ENCODE measurements around the gene VIL1.

Gene VIL1

DNA sequence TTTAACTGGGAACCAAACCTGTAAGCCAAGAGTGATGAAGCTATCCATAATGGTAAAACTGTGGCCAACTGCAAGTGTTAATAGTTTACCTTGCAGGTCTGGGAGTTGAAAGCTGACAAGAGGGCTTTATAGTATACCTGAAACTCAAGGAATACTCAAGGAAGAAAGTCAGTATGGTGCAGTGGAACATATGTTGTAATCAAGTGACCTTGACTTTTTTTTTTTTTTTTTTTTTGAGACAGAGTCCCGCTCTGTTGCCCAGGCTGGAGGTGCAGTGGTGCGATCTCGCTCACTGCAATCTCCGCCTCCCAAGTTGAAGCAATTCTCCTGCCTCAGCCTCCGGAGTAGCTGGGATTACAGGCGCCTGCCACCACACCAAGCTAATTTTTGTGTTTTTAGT lies 27.6 kb downstream of the VIL1 start:
- DNase-seq: no peak

GRCh38 chr2:218447072-218447471 lies 28.1 kb downstream of the VIL1 start:
- no peak for DNase-seq

GRCh38 chr2:218448934-218449333 lies 30.0 kb downstream of the VIL1 start:
- no peak for DNase-seq

DNA sequence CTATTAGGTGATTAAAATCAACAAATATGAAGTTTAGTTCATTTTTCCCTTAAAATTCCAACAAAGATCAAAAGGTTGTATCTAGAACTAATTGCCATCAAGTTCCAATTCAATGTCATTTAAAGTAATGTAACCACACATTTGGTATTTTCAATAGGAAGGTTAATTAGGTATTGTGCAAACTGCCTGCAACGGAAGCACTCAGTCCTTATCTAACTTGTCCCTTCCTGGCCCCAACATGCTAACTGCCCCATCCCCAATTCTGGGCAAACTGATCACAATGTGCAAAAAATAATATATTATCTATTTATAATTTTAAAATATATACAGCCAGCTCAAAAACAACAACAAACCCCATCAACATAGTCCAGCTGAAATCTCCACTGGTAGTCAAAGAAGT lies 33.2 kb downstream of the VIL1 start:
- no peak for DNase-seq

- no peak for DNase-seq
Measured at GRCh38 chr2:218456849-218457248, 37.9 kb downstream of the VIL1 start.

GRCh38 chr2:218458598-218458997 lies 39.7 kb downstream of the VIL1 start:
- DNase-seq: no peak

DNA sequence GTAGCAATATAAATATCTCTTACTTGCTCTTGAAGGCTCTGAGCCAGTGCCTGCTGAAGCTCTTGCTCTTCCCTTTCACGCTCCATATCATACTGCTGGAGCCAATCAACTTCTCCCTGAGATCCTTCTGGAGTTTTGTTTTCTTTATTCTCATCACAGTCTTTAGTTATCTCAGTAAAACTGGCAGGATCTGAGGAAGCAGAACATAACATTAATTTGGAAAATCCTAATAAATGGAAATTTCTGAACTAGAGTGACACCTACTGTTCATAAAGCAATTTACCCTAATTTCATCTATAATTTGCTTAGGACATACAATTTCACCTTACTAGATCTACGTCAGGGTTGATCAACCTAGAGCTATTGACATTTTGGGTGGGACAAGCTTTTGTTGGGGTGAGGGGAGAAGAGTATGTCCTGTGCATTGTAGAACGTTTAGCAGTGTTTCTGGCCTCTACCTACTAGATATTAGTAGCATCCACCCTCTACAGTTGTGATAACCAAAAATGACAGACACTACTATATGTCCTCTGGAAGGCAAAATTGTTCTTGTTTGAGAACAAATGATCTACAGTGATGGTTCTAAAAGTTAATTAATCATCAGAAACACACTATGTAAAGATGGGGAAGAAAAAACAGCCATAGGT lies 47.2 kb downstream of the VIL1 start:
- DNase-seq: no peak

- no peak for DNase-seq
Measured at GRCh38 chr2:218470448-218470847, 51.5 kb downstream of the VIL1 start.

DNA sequence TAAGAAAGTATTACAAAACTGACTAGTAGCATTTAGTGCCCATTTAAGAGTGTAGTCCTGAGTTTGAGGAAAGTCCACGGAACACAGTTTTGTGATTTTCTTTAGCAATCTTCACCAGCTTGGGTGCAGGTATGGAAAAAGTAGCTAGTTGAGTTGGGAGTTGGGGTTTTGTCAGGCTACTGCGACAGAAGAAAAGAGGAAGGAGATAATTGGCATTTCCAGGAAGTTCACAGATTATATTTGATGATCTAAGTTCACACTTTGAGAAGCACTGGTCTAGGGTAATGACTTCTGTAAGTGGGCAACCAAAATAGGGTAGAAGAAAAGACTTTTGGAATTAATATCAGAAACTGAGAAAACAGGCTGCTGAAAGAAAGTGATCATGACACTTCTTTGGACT lies 52.1 kb downstream of the VIL1 start:
- no peak for DNase-seq

- DNase-seq: no peak
Measured at GRCh38 chr2:218471982-218472381, 53.1 kb downstream of the VIL1 start.

DNA sequence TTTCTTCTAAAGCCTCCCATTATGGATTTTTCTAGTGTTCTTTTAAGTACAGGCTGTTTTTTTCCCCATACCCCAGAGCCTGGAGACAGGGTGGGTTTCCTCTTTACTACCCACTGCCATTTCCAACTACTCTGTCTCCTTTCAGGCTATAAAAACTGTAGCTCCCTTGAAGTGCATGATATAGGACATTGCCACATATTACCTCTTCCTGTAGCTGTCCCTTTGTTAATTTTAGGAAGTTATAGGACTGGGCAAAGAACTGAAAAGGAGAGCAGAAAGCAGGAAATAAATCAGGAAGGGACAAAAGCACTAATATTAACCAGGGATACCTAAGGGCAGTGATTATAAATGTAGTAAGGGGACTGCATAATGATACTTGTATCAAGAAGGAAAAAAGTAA lies 54.1 kb downstream of the VIL1 start:
- no peak for DNase-seq

DNA sequence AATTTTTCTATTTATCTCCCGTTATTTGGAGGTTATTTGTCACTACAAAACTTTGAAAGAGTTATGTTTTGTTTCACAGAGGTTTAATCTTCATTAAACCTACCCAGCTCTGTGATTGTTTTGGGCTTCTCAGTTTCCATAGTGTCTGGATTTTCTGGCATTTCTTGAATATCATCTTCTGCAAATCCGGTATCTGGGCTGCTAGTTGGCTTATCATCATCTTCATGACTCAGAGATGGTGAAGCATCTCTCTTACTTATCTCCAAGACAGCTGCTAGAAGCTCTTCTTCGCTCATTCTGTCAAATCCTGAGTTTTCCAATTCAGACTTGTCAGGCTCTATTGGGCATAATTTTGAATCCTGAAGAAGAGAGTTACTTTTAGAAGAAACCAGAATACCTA lies 55.6 kb downstream of the VIL1 start:
- DNase-seq: no peak

DNA sequence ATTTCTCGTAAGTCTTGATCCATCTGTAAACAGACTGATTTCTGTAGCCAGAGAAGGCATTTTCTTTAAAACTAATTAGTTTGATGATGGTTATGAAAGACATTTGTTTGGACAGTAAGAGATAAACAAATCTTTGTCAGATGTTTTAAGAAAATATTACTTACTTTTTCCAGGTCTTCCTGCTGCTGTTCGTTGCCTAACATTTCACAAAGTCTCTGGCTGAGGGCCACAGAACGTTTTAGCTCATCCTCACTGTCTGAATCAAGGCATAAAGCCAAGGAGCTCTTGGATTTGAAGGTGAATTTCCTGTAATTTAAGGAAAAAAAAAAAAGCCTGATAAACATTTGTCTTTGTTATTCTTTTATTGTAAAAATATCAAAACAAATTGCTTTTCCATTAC lies 57.8 kb downstream of the VIL1 start:
- DNase-seq: no peak

- no peak for DNase-seq
Measured at GRCh38 chr2:218477247-218477646, 58.3 kb downstream of the VIL1 start.

DNA sequence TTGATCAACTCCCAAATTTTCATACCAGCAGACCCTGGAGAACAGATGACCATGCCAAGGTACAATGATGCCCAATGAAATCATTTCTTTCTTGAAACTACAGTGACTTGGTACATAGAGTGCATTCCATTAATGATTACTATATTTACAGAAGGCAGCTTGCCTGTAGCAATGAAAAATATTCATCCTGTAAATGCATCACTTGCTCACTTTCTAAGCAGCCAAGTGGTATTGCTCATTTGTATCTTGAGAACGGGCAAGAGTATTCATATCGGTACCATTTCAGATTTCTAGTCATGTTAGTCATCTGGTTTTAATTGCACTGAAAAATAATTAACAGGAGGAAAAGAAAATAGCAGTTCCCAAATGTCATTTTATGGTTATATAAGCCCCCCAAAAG lies 59.6 kb downstream of the VIL1 start:
- no peak for DNase-seq

DNA sequence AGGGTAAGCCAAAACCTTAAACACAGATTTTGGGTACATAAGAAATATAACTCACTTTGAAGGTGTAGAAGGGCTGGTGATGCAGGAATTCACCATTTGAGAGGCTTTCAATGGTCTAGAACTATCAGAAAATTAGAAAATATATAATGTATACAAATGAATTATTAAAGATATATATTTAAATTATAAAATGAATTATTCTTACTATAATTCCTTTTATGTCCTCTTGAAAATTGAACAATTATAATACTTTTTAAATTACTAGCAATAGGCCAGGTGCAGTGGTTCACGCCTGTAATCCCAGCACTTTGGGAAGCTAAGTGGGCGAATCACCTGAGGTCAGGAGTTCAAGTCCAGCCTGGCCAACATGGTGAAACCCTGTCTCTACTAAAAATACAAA lies 60.7 kb downstream of the VIL1 start:
- DNase-seq: no peak

DNA sequence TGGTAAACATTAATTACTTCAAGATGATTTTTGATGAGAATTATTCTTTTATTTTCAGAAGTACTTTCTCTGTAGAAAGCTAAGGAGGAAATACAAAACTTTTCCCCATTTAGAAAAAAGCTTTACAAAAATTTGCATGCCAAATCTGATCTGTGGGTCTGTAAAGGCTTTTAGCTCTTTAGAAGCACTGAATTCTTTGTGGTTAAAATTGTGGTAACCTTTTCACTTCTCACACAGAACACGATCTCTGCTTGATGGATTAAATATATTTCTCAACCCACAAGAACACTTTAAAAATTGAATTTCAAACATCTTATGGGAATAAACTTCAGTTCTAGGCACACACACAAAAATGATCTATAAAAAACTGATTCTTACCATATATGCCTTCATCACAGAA lies 63.7 kb downstream of the VIL1 start:
- DNase-seq: no peak

DNA sequence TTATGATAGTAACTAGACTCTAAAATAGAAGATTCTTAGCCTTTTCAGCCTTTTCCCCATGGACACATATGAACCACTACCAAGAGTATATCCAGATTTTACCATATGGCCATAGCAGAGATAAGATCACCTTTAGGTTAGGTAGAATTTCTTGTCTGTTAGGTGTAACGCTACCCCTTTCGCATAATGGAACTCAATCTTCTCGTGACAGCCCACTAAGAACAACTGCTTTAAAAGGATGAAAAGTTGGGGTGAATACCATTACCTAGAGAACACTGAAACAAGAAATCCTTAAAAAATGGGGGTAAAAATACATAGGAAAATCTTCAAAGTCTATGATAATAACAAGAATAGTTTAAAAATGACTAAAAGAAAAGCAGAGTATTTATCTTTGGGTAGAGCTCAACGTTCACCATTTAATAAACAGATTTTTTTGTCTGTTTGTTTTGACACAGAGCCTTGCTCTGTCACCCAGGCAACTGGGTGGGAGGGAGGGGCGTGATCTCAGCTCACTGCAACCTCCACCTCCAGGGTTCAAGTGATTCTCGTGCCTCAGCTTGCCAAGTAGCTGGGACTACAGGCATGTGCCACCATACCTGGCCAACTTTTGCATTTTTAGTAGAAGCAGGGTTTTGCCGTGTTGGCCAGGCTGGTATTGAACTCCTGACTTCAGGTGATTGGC lies 67.2 kb downstream of the VIL1 start:
- DNase-seq: no peak

GRCh38 chr2:218500501-218501060 lies 81.7 kb downstream of the VIL1 start:
- DNase-seq: no peak

- no peak for DNase-seq
Measured at GRCh38 chr2:218501665-218502064, 82.7 kb downstream of the VIL1 start.
